Naive thymus-derived CD4-positive, alpha-beta T cell (primary cell): ENCODE data around the gene SYT2. TPM values are rescaled to one million over a fixed set of nuclear protein-coding genes. Genes with fewer than 3 reads are reported as not detected.

Source experiments
- ATAC-seq: fragments of 150-1000 bp; cut with Tn5 transposase; 2 replicates; pipeline ENCODE4 v1.10.0; 2021; ENCODE audit warnings: mild to moderate bottlenecking, moderate library complexity
- CTCF ChIA-PET: fragments of 350-600 bp; sonication (Branson Sonifier 250); formaldehyde crosslinking; loops from one replicate; lab custom pipeline; 2021; ENCODE audit warnings: antibody characterized with exemption; lab: Charles Lee
- POLR2A ChIA-PET: fragments of 350-600 bp; sonication (Branson Sonifier 250); formaldehyde crosslinking; loops from one replicate; lab custom pipeline; 2021; ENCODE audit warnings: antibody characterized with exemption, inconsistent platforms; lab: Charles Lee
- DNase-seq, 9 donors: peaks; one replicate each; pipeline versions ENCODE4 v3.0.0 to v3.0.0-alpha.2; 2020 to 2022; ENCODE audit warnings: mixed read lengths in 1 of 9
- H3K27ac ChIP-seq: one replicate; pipeline ENCODE4 v1.7.0; 2013; ENCODE audit warnings: mild to moderate bottlenecking, low read depth, low read length, moderate library complexity
- H3K27me3 ChIP-seq, 2 donors: one replicate each; pipeline ENCODE4 v1.7.0; 2013; ENCODE audit warnings: low read length in 2 of 2, mild to moderate bottlenecking in 2 of 2, moderate library complexity in 2 of 2; ENCODE audit not compliant: control insufficient read depth in 2 of 2, insufficient read depth in 2 of 2
- H3K36me3 ChIP-seq, 3 experiments: 1 replicate in 2 of 3; 2 replicates in 1 of 3; pipeline ENCODE4 v1.7.0; 2013; ENCODE audit warnings: low read length in 3 of 3, mild to moderate bottlenecking in 3 of 3, moderate library complexity in 1 of 3; ENCODE audit not compliant: insufficient read depth in 3 of 3, control insufficient read depth in 2 of 3
- H3K4me1 ChIP-seq, 2 donors: one replicate each; pipeline ENCODE4 v1.7.0; 2013; ENCODE audit warnings: low read length in 2 of 2, mild to moderate bottlenecking in 2 of 2, moderate library complexity in 1 of 2; ENCODE audit not compliant: control insufficient read depth in 2 of 2, insufficient read depth in 2 of 2
- H3K4me3 ChIP-seq: 2 replicates; pipeline ENCODE4 v1.7.0; 2013; ENCODE audit warnings: mild to moderate bottlenecking, low read length
- H3K9me3 ChIP-seq, 3 experiments: 1 replicate in 2 of 3; 2 replicates in 1 of 3; pipeline ENCODE4 v1.7.0; 2013; ENCODE audit warnings: low read length in 3 of 3; ENCODE audit not compliant: control insufficient read depth in 2 of 3
- H3K27ac Mint-ChIP-seq, 9 donors: one replicate each; pipeline ENCODE4 v1.8.0; 2020 to 2022; ENCODE audit warnings: mixed read lengths in 9 of 9, mild to moderate bottlenecking in 8 of 9, moderate library complexity in 5 of 9, inconsistent platforms in 2 of 9
- H3K27me3 Mint-ChIP-seq, 5 donors: one replicate each; pipeline ENCODE4 v1.8.0; 2021 to 2022; ENCODE audit warnings: mixed read lengths in 5 of 5, mild to moderate bottlenecking in 1 of 5
- H3K36me3 Mint-ChIP-seq, 5 donors: one replicate each; pipeline ENCODE4 v1.8.0; 2020 to 2022; ENCODE audit warnings: mixed read lengths in 5 of 5, mild to moderate bottlenecking in 3 of 5, inconsistent platforms in 1 of 5
- H3K4me1 Mint-ChIP-seq, 7 donors: one replicate each; pipeline ENCODE4 v1.8.0; 2020 to 2022; ENCODE audit warnings: mixed read lengths in 7 of 7, mild to moderate bottlenecking in 3 of 7, inconsistent platforms in 1 of 7
- H3K4me3 Mint-ChIP-seq, 10 donors: one replicate each; pipeline ENCODE4 v1.8.0; 2020 to 2022; ENCODE audit warnings: mild to moderate bottlenecking in 10 of 10, mixed read lengths in 10 of 10, moderate library complexity in 6 of 10, inconsistent platforms in 2 of 10
- H3K9me3 Mint-ChIP-seq, 11 donors: one replicate each; pipeline ENCODE4 v1.8.0; 2020 to 2022; ENCODE audit warnings: mixed read lengths in 11 of 11, mild to moderate bottlenecking in 4 of 11, inconsistent platforms in 1 of 11, moderate library complexity in 1 of 11
- intact Hi-C, 2 donors: fragments of 100-400 bp; cut with micrococcal nuclease; formaldehyde crosslinking; loops; one replicate each; pipeline ENCODE4 v1.15.1; 2023
- polyA plus RNA-seq, 2 donors: library from polyadenylated mRNA; unstranded; fragments of 300-500 nt; fragmentation: Illumina TruSeq; gene quantifications; one replicate each; pipeline ENCODE4 v1.2.3, GENCODE V29; 2021
- total RNA-seq, 6 experiments: library from RNA in 5 of 6; stranded (reverse) in 5 of 6; gene quantifications; 1 replicate in 5 of 6; 2 replicates in 1 of 6; pipeline ENCODE4 v1.2.3 and lab custom pipeline; 2021 to 2026

Gene SYT2
- total and polyA plus RNA-seq, 7 experiments from 2014 or later: 0.02 TPM; not detected in 6

- DNase-seq: no peak
- ChIA-PET POLR2A (interaction anchor here (0.7 kb wide), 1 partner anchor 1222 kb away, joined by 3 read pairs; no protein-coding TSS in a partner anchor), CTCF (interaction anchor here (0.6 kb wide), 1 partner anchor 178 kb away, joined by 3 read pairs; no protein-coding TSS in a partner anchor)
- H3K36me3 Mint-ChIP-seq: no peaks in the 10 kb centered on the region
- H3K4me1 Mint-ChIP-seq: peaks cover 0 to 12% (median 5%) of the 10 kb centered on the region in 7 donors
- intact Hi-C loops: no loop called here
- H3K27me3 Mint-ChIP-seq: peaks cover 61 to 83% (median 66%) of the 10 kb centered on the region in 5 donors
- H3K4me1 ChIP-seq: no peaks in the 10 kb centered on the region
- H3K36me3 ChIP-seq: no peaks in the 10 kb centered on the region
- no peak for ATAC-seq
- peaks cover 2 to 3% of the 10 kb centered on the region in 2 donors for H3K27me3 ChIP-seq
- no peak overlapping the region for H3K27ac ChIP-seq
- H3K9me3 ChIP-seq: no peaks in the 10 kb centered on the region
- H3K4me3 Mint-ChIP-seq: peak overlapping the region in 4 of 10 donors; percentile 29 to 70 (median 44)
- no peak overlapping the region for H3K27ac Mint-ChIP-seq
- H3K9me3 Mint-ChIP-seq: no peaks in the 10 kb centered on the region
- no peak overlapping the region for H3K4me3 ChIP-seq
Observed at GRCh38 chr1:202709276-202710041, 795 bp downstream of the SYT2 start.

- no peak overlapping the region for H3K27ac Mint-ChIP-seq
- ChIA-PET POLR2A (interaction anchor here (0.7 kb wide), 1 partner anchor 1221 kb away, joined by 3 read pairs; no protein-coding TSS in a partner anchor), CTCF (interaction anchor here (0.5 to 1.1 kb wide), 2 partner anchors 11 to 458 kb away, joined by 3 to 4 read pairs; no protein-coding TSS in a partner anchor)
- H3K4me3 Mint-ChIP-seq: peak overlapping the region in 4 of 10 donors; percentile 29 to 70 (median 44)
- Histone ChIP-seq H3K27ac (no peak overlapping the region), H3K27me3 (peaks cover 2 to 3% of the 10 kb centered on the region in 2 donors), H3K36me3 (no peaks in the 10 kb centered on the region), H3K4me3 (no peak overlapping the region), H3K4me1 (no peaks in the 10 kb centered on the region), H3K9me3 (no peaks in the 10 kb centered on the region)
- H3K9me3 Mint-ChIP-seq: no peaks in the 10 kb centered on the region
- ATAC-seq (no peak), DNase-seq (no peak)
- peaks cover 0 to 12% (median 5%) of the 10 kb centered on the region in 7 donors for H3K4me1 Mint-ChIP-seq
- no peaks in the 10 kb centered on the region for H3K36me3 Mint-ChIP-seq
- intact Hi-C loops: no loop called here
- peaks cover 67 to 86% (median 72%) of the 10 kb centered on the region in 5 donors for H3K27me3 Mint-ChIP-seq
Observed at GRCh38 chr1:202708456-202709275, 1.6 kb downstream of the SYT2 start.

- Histone ChIP-seq H3K27me3 (peaks cover 2 to 3% of the 10 kb centered on the region in 2 donors), H3K27ac (no peak overlapping the region), H3K9me3 (no peaks in the 10 kb centered on the region), H3K4me1 (no peaks in the 10 kb centered on the region), H3K36me3 (no peaks in the 10 kb centered on the region), H3K4me3 (no peak overlapping the region)
- ATAC-seq: no peak
- H3K4me1 Mint-ChIP-seq: peaks cover 0 to 12% (median 5%) of the 10 kb centered on the region in 7 donors
- no peaks in the 10 kb centered on the region for H3K9me3 Mint-ChIP-seq
- CTCF ChIA-PET: no interaction called here
- no peak for DNase-seq
- POLR2A ChIA-PET: no interaction called here
- H3K27me3 Mint-ChIP-seq: peaks cover 58 to 82% (median 75%) of the 10 kb centered on the region in 5 donors
- no peaks in the 10 kb centered on the region for H3K36me3 Mint-ChIP-seq
- H3K27ac Mint-ChIP-seq: no peak overlapping the region
- intact Hi-C loops: no loop called here
- no peak overlapping the region for H3K4me3 Mint-ChIP-seq
Observed at GRCh38 chr1:202706851-202707250, 3.4 kb downstream of the SYT2 start.

- Mint-ChIP-seq H3K4me1 (peaks cover 0 to 6% (median 3%) of the 10 kb centered on the region in 7 donors), H3K36me3 (no peaks in the 10 kb centered on the region), H3K9me3 (no peaks in the 10 kb centered on the region), H3K27me3 (peaks cover 45 to 63% (median 61%) of the 10 kb centered on the region in 5 donors), H3K4me3 (no peak overlapping the region), H3K27ac (no peak overlapping the region)
- H3K27ac ChIP-seq: no peak overlapping the region
- ATAC-seq (no peak), DNase-seq (no peak)
- no peaks in the 10 kb centered on the region for H3K9me3 ChIP-seq
- H3K36me3 ChIP-seq: no peaks in the 10 kb centered on the region
- no peaks in the 10 kb centered on the region for H3K4me1 ChIP-seq
- peaks cover 2 to 3% of the 10 kb centered on the region in 2 donors for H3K27me3 ChIP-seq
- CTCF ChIA-PET: interaction anchor here (1.1 kb wide), 1 partner anchor 511 kb away, joined by 3 read pairs; the partner anchor contains the start of gene LGR6
- no peak overlapping the region for H3K4me3 ChIP-seq
- POLR2A ChIA-PET: no interaction called here
- intact Hi-C loops: no loop called here
Observed at GRCh38 chr1:202704601-202705000, 5.7 kb downstream of the SYT2 start.

GRCh38 chr1:202703191-202703590, 7.1 kb downstream of the SYT2 start:
- no peaks in the 10 kb centered on the region for H3K4me1 ChIP-seq
- Mint-ChIP-seq H3K27me3 (peaks cover 39 to 55% (median 53%) of the 10 kb centered on the region in 5 donors), H3K27ac (no peak overlapping the region), H3K4me3 (no peak overlapping the region), H3K9me3 (no peaks in the 10 kb centered on the region), H3K4me1 (peaks cover 0 to 5% (median 0%) of the 10 kb centered on the region in 7 donors), H3K36me3 (no peaks in the 10 kb centered on the region)
- ChIA-PET CTCF (no interaction called here), POLR2A (no interaction called here)
- no peak overlapping the region for H3K27ac ChIP-seq
- no peak overlapping the region for H3K4me3 ChIP-seq
- no peaks in the 10 kb centered on the region for H3K9me3 ChIP-seq
- intact Hi-C loops: no loop called here
- no peaks in the 10 kb centered on the region for H3K36me3 ChIP-seq
- peaks cover under 1 to 2% of the 10 kb centered on the region in 2 donors for H3K27me3 ChIP-seq
- ATAC-seq (no peak), DNase-seq (no peak)

GRCh38 chr1:202702088-202702487, 8.2 kb downstream of the SYT2 start:
- H3K27ac Mint-ChIP-seq: no peak overlapping the region
- no peaks in the 10 kb centered on the region for H3K36me3 Mint-ChIP-seq
- no peaks in the 10 kb centered on the region for H3K36me3 ChIP-seq
- H3K27me3 ChIP-seq: no peaks in the 10 kb centered on the region
- no peak overlapping the region for H3K4me3 ChIP-seq
- CTCF ChIA-PET: no interaction called here
- H3K4me3 Mint-ChIP-seq: no peak overlapping the region
- DNase-seq: no peak
- no peak overlapping the region for H3K27ac ChIP-seq
- H3K9me3 Mint-ChIP-seq: no peaks in the 10 kb centered on the region
- intact Hi-C loops: no loop called here
- H3K27me3 Mint-ChIP-seq: peaks cover 38 to 56% (median 47%) of the 10 kb centered on the region in 5 donors
- peaks cover 0 to 7% (median 0%) of the 10 kb centered on the region in 7 donors for H3K4me1 Mint-ChIP-seq
- no peaks in the 10 kb centered on the region for H3K4me1 ChIP-seq
- POLR2A ChIA-PET: no interaction called here
- ATAC-seq: no peak
- H3K9me3 ChIP-seq: no peaks in the 10 kb centered on the region
